ENCODE measurements around the gene LYPD4.
A peak's percentile ranks its signal among the peaks of the same experiment; 100 is the strongest.
"Not testable (repeated sequence)": the region's sequence is repeated elsewhere in the genome, so short reads cannot be mapped to it uniquely, and the experiment has no call there.

The LYPD4 gene

GRCh38 chr19:41883463-41883820 lies 39.0 kb upstream of the LYPD4 start:
- Histone ChIP-seq H3K27ac (ENCODE audit: insufficient read depth, low read depth, low read length, poor library complexity, severe bottlenecking) (no peak overlapping the region), H3K9me3 (ENCODE audit: control insufficient read depth, low read length) (no peaks in the 10 kb centered on the region), H3K36me3 (ENCODE audit: control insufficient read depth, insufficient read depth, low read length) (no peaks in the 10 kb centered on the region), H3K4me1 (ENCODE audit: control insufficient read depth, insufficient read depth, low read length) (peaks cover 10% of the 10 kb centered on the region), H3K27me3 (ENCODE audit: control insufficient read depth, insufficient read depth, low read length, poor library complexity, severe bottlenecking) (peaks cover 33% of the 10 kb centered on the region), H3K4me3 (ENCODE audit: insufficient read depth, low read depth, low read length) (peak overlapping the region; percentile 60)
- WGBS, 2 experiments = 4% methylated on average over 23 of the region's 23 CpGs

- H3K36me3 ChIP-seq (ENCODE audit: control insufficient read depth, insufficient read depth, low read length) = no peaks in the 10 kb centered on the region
- no peaks in the 10 kb centered on the region for H3K9me3 ChIP-seq (ENCODE audit: control insufficient read depth, low read length)
- peaks cover 10% of the 10 kb centered on the region for H3K4me1 ChIP-seq (ENCODE audit: control insufficient read depth, insufficient read depth, low read length)
- 2 to 3% methylated on average over 80 of the region's 80 CpGs for WGBS, 2 experiments
- no peak within 1 kb of the TSS for H3K27ac ChIP-seq (ENCODE audit: insufficient read depth, low read depth, low read length, poor library complexity, severe bottlenecking)
- peak within 1 kb of the TSS; percentile 60 for H3K4me3 ChIP-seq (ENCODE audit: insufficient read depth, low read depth, low read length)
- peaks cover 33% of the 10 kb centered on the region for H3K27me3 ChIP-seq (ENCODE audit: control insufficient read depth, insufficient read depth, low read length, poor library complexity, severe bottlenecking)
These were observed 38.3 kb upstream of the LYPD4 start, which contains the start of gene ARHGEF1 for GRCh38 chr19:41882568-41883462. ARHGEF1 (plus strand) TSS chr19:41883184; CDS start chr19:41888083, 4,899 bp downstream.

- Histone ChIP-seq H3K27ac (ENCODE audit: insufficient read depth, low read depth, low read length, poor library complexity, severe bottlenecking) (no peak overlapping the region), H3K9me3 (ENCODE audit: control insufficient read depth, low read length) (no peaks in the 10 kb centered on the region), H3K36me3 (ENCODE audit: control insufficient read depth, insufficient read depth, low read length) (no peaks in the 10 kb centered on the region), H3K4me3 (ENCODE audit: insufficient read depth, low read depth, low read length) (no peak overlapping the region), H3K27me3 (ENCODE audit: control insufficient read depth, insufficient read depth, low read length, poor library complexity, severe bottlenecking) (peaks cover 33% of the 10 kb centered on the region), H3K4me1 (ENCODE audit: control insufficient read depth, insufficient read depth, low read length) (peaks cover 10% of the 10 kb centered on the region)
- 81 to 88% methylated on average over 4 to 5 of the region's 5 CpGs for WGBS, 2 experiments
These were observed 35.8 kb upstream of the LYPD4 start for GRCh38 chr19:41880329-41880708.

- Histone ChIP-seq H3K4me3 (ENCODE audit: insufficient read depth, low read depth, low read length) (no peak overlapping the region), H3K27ac (ENCODE audit: insufficient read depth, low read depth, low read length, poor library complexity, severe bottlenecking) (no peak overlapping the region), H3K9me3 (ENCODE audit: control insufficient read depth, low read length) (no peaks in the 10 kb centered on the region), H3K36me3 (ENCODE audit: control insufficient read depth, insufficient read depth, low read length) (no peaks in the 10 kb centered on the region), H3K27me3 (ENCODE audit: control insufficient read depth, insufficient read depth, low read length, poor library complexity, severe bottlenecking) (peaks cover 33% of the 10 kb centered on the region), H3K4me1 (ENCODE audit: control insufficient read depth, insufficient read depth, low read length) (peaks cover 7% of the 10 kb centered on the region)
- 86 to 90% methylated on average over 7 of the region's 7 CpGs for WGBS, 2 experiments
These were observed 35.3 kb upstream of the LYPD4 start for GRCh38 chr19:41879670-41880328.

GRCh38 chr19:41879080-41879479 lies 34.6 kb upstream of the LYPD4 start:
- H3K27ac ChIP-seq (ENCODE audit: insufficient read depth, low read depth, low read length, poor library complexity, severe bottlenecking) = no peak overlapping the region
- no peak overlapping the region for H3K4me3 ChIP-seq (ENCODE audit: insufficient read depth, low read depth, low read length)
- H3K36me3 ChIP-seq (ENCODE audit: control insufficient read depth, insufficient read depth, low read length) = no peaks in the 10 kb centered on the region
- WGBS, 2 experiments = 89 to 92% methylated on average over 21 of the region's 21 CpGs
- H3K9me3 ChIP-seq (ENCODE audit: control insufficient read depth, low read length) = no peaks in the 10 kb centered on the region
- peaks cover 33% of the 10 kb centered on the region for H3K27me3 ChIP-seq (ENCODE audit: control insufficient read depth, insufficient read depth, low read length, poor library complexity, severe bottlenecking)
- peaks cover 4% of the 10 kb centered on the region for H3K4me1 ChIP-seq (ENCODE audit: control insufficient read depth, insufficient read depth, low read length)

- peaks cover 26% of the 10 kb centered on the region for H3K27me3 ChIP-seq (ENCODE audit: control insufficient read depth, insufficient read depth, low read length, poor library complexity, severe bottlenecking)
- 84 to 85% methylated on average over 17 of the region's 17 CpGs for WGBS, 2 experiments
- H3K9me3 ChIP-seq (ENCODE audit: control insufficient read depth, low read length) = no peaks in the 10 kb centered on the region
- no peak overlapping the region for H3K4me3 ChIP-seq (ENCODE audit: insufficient read depth, low read depth, low read length)
- H3K4me1 ChIP-seq (ENCODE audit: control insufficient read depth, insufficient read depth, low read length) = peaks cover 4% of the 10 kb centered on the region
- H3K27ac ChIP-seq (ENCODE audit: insufficient read depth, low read depth, low read length, poor library complexity, severe bottlenecking) = no peak overlapping the region
- H3K36me3 ChIP-seq (ENCODE audit: control insufficient read depth, insufficient read depth, low read length) = no peaks in the 10 kb centered on the region
These were observed 33.7 kb upstream of the LYPD4 start for GRCh38 chr19:41877916-41878905.

GRCh38 chr19:41876847-41877832 lies 32.7 kb upstream of the LYPD4 start, which contains the start of gene CD79A:
CD79A (plus strand) TSS chr19:41877279; CDS start chr19:41877305, 26 bp downstream.
- Histone ChIP-seq H3K27me3 (ENCODE audit: control insufficient read depth, insufficient read depth, low read length, poor library complexity, severe bottlenecking) (peaks cover 15% of the 10 kb centered on the region), H3K36me3 (ENCODE audit: control insufficient read depth, insufficient read depth, low read length) (no peaks in the 10 kb centered on the region), H3K4me3 (ENCODE audit: insufficient read depth, low read depth, low read length) (no peak within 1 kb of the TSS), H3K9me3 (ENCODE audit: control insufficient read depth, low read length) (no peaks in the 10 kb centered on the region), H3K27ac (ENCODE audit: insufficient read depth, low read depth, low read length, poor library complexity, severe bottlenecking) (no peak within 1 kb of the TSS), H3K4me1 (ENCODE audit: control insufficient read depth, insufficient read depth, low read length) (peaks cover under 1% of the 10 kb centered on the region)
- WGBS, 2 experiments = 67 to 72% methylated on average over 9 of the region's 9 CpGs

- H3K4me3 ChIP-seq (ENCODE audit: insufficient read depth, low read depth, low read length); H3K27ac ChIP-seq (ENCODE audit: insufficient read depth, low read depth, low read length, poor library complexity, severe bottlenecking); H3K4me1 ChIP-seq (ENCODE audit: control insufficient read depth, insufficient read depth, low read length); H3K9me3 ChIP-seq (ENCODE audit: control insufficient read depth, low read length); H3K36me3 ChIP-seq (ENCODE audit: control insufficient read depth, insufficient read depth, low read length); H3K27me3 ChIP-seq (ENCODE audit: control insufficient read depth, insufficient read depth, low read length, poor library complexity, severe bottlenecking): not testable (repeated sequence)
- 84 to 87% methylated on average over 3 of the region's 3 CpGs for WGBS, 2 experiments
These were observed 31.5 kb upstream of the LYPD4 start for GRCh38 chr19:41875973-41876372.

All from ectodermal cell (in vitro differentiated cells).